Measurements from ENCODE around the gene CYTH1. TPM values are rescaled to one million over a fixed set of nuclear protein-coding genes. Genes with fewer than 3 reads are reported as not detected.

Gene CYTH1
- total RNA-seq, 4 donors from 2014 or later = 6.2 to 56.1 (median 44.3) TPM

GRCh38 chr17:78745407-78746088 is 36.5 kb downstream of the CYTH1 start:
- no peak for TF ChIP-seq POLR2A (IDR thresholded peaks at IDR 0.05)
- TF ChIP-seq, protein P1, sequence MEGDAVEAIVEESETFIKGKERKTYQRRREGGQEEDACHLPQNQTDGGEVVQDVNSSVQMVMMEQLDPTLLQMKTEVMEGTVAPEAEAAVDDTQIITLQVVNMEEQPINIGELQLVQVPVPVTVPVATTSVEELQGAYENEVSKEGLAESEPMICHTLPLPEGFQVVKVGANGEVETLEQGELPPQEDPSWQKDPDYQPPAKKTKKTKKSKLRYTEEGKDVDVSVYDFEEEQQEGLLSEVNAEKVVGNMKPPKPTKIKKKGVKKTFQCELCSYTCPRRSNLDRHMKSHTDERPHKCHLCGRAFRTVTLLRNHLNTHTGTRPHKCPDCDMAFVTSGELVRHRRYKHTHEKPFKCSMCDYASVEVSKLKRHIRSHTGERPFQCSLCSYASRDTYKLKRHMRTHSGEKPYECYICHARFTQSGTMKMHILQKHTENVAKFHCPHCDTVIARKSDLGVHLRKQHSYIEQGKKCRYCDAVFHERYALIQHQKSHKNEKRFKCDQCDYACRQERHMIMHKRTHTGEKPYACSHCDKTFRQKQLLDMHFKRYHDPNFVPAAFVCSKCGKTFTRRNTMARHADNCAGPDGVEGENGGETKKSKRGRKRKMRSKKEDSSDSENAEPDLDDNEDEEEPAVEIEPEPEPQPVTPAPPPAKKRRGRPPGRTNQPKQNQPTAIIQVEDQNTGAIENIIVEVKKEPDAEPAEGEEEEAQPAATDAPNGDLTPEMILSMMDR (IDR thresholded peaks at IDR 0.05) = peak; percentile 46 to 58 (median 52)
- H3K4me3 ChIP-seq = no peak overlapping the region
- intact Hi-C loops (cut with DNase I; ENCODE audit: low total_unique reads) = no loop called here
- H3K4me1 ChIP-seq = no peaks in the 10 kb centered on the region
- DNase-seq = no peak
- H3K36me3 ChIP-seq = no peaks in the 10 kb centered on the region
- H3K27ac ChIP-seq = peak overlapping the region in 1 of 2 donors; percentile 82
- no peaks in the 10 kb centered on the region for H3K27me3 ChIP-seq
- no peaks in the 10 kb centered on the region for H3K9me3 ChIP-seq

- no peaks in the 10 kb centered on the region for H3K4me1 ChIP-seq
- intact Hi-C loops (cut with DNase I; ENCODE audit: low total_unique reads) = no loop called here
- no peaks in the 10 kb centered on the region for H3K9me3 ChIP-seq
- TF ChIP-seq, protein P1 (IDR thresholded peaks at IDR 0.05) = no peak
- no peaks in the 10 kb centered on the region for H3K27me3 ChIP-seq
- no peak overlapping the region for H3K27ac ChIP-seq
- H3K36me3 ChIP-seq = no peaks in the 10 kb centered on the region
- DNase-seq = no peak
- H3K4me3 ChIP-seq = no peak overlapping the region
Measured at GRCh38 chr17:78742901-78743300, 39.2 kb downstream of the CYTH1 start.

DNA sequence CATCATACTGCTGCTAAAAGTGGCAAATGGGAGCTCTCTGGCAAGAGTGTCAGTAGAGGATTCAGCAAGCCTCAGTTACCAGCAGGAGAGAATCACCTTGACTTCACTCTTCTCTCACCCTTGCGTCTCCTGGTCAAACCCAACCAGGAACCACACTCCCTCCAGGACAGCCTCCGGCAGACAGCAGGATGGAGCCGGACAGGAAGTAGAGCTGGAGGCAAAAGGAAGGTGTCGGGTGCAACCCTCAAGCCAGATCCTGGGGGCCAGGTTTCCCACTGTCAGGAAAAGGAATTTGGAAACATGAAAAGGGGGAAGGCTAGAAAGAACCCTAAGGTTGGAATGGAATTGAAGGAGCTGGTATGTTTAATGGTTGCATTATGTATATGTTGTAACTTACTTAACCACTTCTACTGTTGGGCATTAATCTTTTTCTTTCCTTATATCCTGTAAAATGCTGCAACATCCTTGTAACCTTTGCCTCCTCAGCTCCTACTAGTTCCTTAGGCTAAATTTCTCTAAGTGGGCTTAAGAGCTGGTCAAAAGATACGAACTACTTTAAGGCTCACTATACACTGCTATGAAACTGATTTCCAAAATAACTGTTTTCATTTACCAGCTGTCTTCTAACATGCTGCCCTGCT is 40.3 kb downstream of the CYTH1 start:
- Histone ChIP-seq H3K9me3 (no peaks in the 10 kb centered on the region), H3K4me3 (no peak overlapping the region), H3K27me3 (no peaks in the 10 kb centered on the region), H3K4me1 (no peaks in the 10 kb centered on the region), H3K36me3 (no peaks in the 10 kb centered on the region), H3K27ac (no peak overlapping the region)
- intact Hi-C loops (cut with DNase I; ENCODE audit: low total_unique reads) = no loop called here
- TF ChIP-seq POLR2A (IDR thresholded peaks at IDR 0.05) = no peak
- TF ChIP-seq, protein P1 (IDR thresholded peaks at IDR 0.05) = no peak
- no peak for DNase-seq

DNA sequence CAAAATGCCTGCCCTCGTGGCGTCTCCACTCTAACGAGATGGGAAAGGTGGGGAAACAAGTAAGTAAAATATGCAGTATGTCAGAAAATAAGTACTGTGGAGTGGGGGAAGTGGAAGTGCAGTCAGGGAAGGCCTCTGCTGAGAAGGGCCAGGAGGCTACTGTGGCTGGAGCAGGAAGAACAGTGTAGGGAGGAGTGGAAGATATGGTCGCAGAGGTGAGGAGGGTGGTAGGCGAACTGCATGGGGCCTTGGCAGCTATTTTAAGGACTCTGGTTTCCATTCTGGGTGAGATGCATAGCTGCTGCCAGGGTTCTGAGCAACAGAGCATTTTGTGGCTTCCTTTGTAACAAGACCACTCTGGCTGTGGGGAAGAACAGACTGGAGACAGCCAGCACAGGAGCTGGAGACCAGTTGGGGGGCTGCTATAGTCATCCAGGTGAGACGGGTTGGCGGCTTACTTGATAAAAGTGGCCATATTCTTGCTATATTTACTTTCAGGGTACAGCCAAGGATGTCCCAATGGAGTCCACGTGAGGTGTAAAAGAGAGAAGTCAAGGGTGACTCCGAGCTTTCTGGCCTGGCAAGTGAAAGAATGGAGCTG is 42.6 kb downstream of the CYTH1 start:
- Histone ChIP-seq H3K4me3 (no peak overlapping the region), H3K9me3 (no peaks in the 10 kb centered on the region), H3K27ac (no peak overlapping the region), H3K4me1 (no peaks in the 10 kb centered on the region), H3K27me3 (no peaks in the 10 kb centered on the region), H3K36me3 (no peaks in the 10 kb centered on the region)
- no peak for TF ChIP-seq POLR2A (IDR thresholded peaks at IDR 0.05)
- TF ChIP-seq, protein P1 (IDR thresholded peaks at IDR 0.05) = no peak
- intact Hi-C loops (cut with DNase I; ENCODE audit: low total_unique reads) = no loop called here
- no peak for DNase-seq

- H3K36me3 ChIP-seq = no peaks in the 10 kb centered on the region
- no peak overlapping the region for H3K4me3 ChIP-seq
- no peaks in the 10 kb centered on the region for H3K4me1 ChIP-seq
- DNase-seq = no peak
- no peak overlapping the region for H3K27ac ChIP-seq
- H3K9me3 ChIP-seq = no peaks in the 10 kb centered on the region
- TF ChIP-seq, protein P1 (IDR thresholded peaks at IDR 0.05) = no peak
- no peak for TF ChIP-seq POLR2A (IDR thresholded peaks at IDR 0.05)
- intact Hi-C loops (cut with DNase I; ENCODE audit: low total_unique reads) = no loop called here
- H3K27me3 ChIP-seq = no peaks in the 10 kb centered on the region
Measured at GRCh38 chr17:78738698-78739097, 43.4 kb downstream of the CYTH1 start.
